A549 (cell line): ENCODE measurements around the gene BCL2L15. TPM values are rescaled to one million over a fixed set of nuclear protein-coding genes. Genes with fewer than 3 reads are reported as not detected.

Source experiments
- ATAC-seq, 2 experiments: fragments of 200-7000 bp in 1 of 2; fragments of >200 bp in 1 of 2; cut with Nextera tagmentation in 1 of 2; cut with Tn5 transposase in 1 of 2; 3 replicates each; pipeline versions ENCODE4 v1.8.0 to v1.9.1; 2018 to 2020; ENCODE audit warnings: mild to moderate bottlenecking in 1 of 2, moderate library complexity in 1 of 2
- CTCF ChIA-PET: fragments of 300-600 bp; sonication (Branson Sonifier 250); formaldehyde crosslinking; extraction: SDS; loops from one replicate; lab custom pipeline; 2021; ENCODE audit warnings: antibody characterized with exemption, inconsistent platforms; lab: Yijun Ruan, JAX
- POLR2A ChIA-PET: fragments of 350-600 bp; formaldehyde crosslinking; extraction: SDS; loops from one replicate; lab custom pipeline; 2021; ENCODE audit warnings: antibody characterized with exemption, inconsistent platforms; lab: Yijun Ruan, JAX
- DNase-seq, 2 experiments: peaks; one replicate each; pipeline versions ENCODE4 v3.0.0 to v3.0.0-alpha.2; 2011 to 2016; ENCODE audit warnings: low read depth in 1 of 2, low spot score in 1 of 2
- FAIRE-seq: peaks from 2 replicates; lab custom pipeline; 2011; peaks lifted over from hg19 to GRCh38; lab: Jason Lieb, UNC
- H3K27ac ChIP-seq, 2 experiments: fragments of >200 bp; sonication (Bioruptor Twin); formaldehyde crosslinking; 3 replicates each; pipeline ENCODE4 v1.5.1; 2016 to 2017
- H3K4me1 ChIP-seq: fragments of >200 bp; sonication (Bioruptor Twin); formaldehyde crosslinking; 3 replicates; pipeline ENCODE4 v1.6.1; 2016
- H3K4me2 ChIP-seq: fragments of >200 bp; sonication (Bioruptor Twin); formaldehyde crosslinking; 3 replicates; pipeline ENCODE4 v1.6.1; 2016
- H3K4me3 ChIP-seq: fragments of >200 bp; sonication (Bioruptor Twin); formaldehyde crosslinking; 3 replicates; pipeline ENCODE4 v1.5.1; 2016
- H3K9me3 ChIP-seq: fragments of >200 bp; sonication (Bioruptor Twin); formaldehyde crosslinking; 3 replicates; pipeline ENCODE4 v1.6.1; 2016
- BCL3 ChIP-seq: fragments of >200 bp; sonication (Bioruptor Twin); formaldehyde crosslinking; IDR thresholded peaks from 3 replicates; pipeline ENCODE4 v1.6.1; 2016
- BHLHE40 ChIP-seq: IDR thresholded peaks from 2 replicates; pipeline ENCODE4 v1.6.1; 2012; ENCODE audit warnings: low read depth, low read length, inconsistent platforms
- E2F6 ChIP-seq: IDR thresholded peaks from 2 replicates; pipeline ENCODE4 v1.6.1; 2012; ENCODE audit warnings: low read depth, borderline replicate concordance
- EHF ChIP-seq: fragments of 250-450 bp; sonication (Bioruptor Pico); IDR thresholded peaks from 2 replicates; pipeline ENCODE4 v1.5.0; 2020; ENCODE audit warnings: mild to moderate bottlenecking
- HES2 ChIP-seq: fragments of >200 bp; sonication (Bioruptor Twin); formaldehyde crosslinking; IDR thresholded peaks from 2 replicates; pipeline ENCODE4 v1.6.1; 2016
- HEYL ChIP-seq: fragments of 250-450 bp; sonication (Bioruptor Pico); IDR thresholded peaks from 2 replicates; pipeline ENCODE4 v1.8.0; 2021; ENCODE audit warnings: mild to moderate bottlenecking, moderate library complexity
- HOXA7 ChIP-seq: fragments of 250-450 bp; sonication (Bioruptor Pico); IDR thresholded peaks from 2 replicates; pipeline ENCODE4 v1.5.0; 2020; ENCODE audit warnings: mild to moderate bottlenecking, moderate library complexity
- HOXB13 ChIP-seq: fragments of 250-450 bp; sonication (Bioruptor Pico); IDR thresholded peaks from 2 replicates; pipeline ENCODE4 v1.5.0; 2020; ENCODE audit warnings: low read depth, mild to moderate bottlenecking, moderate library complexity
- JUNB ChIP-seq: fragments of >200 bp; sonication (Bioruptor Twin); formaldehyde crosslinking; IDR thresholded peaks from 2 replicates; pipeline ENCODE4 v1.6.1; 2016
- PBX3 ChIP-seq: IDR thresholded peaks from 2 replicates; pipeline ENCODE4 v1.6.1; 2012
- POLR2A ChIP-seq: IDR thresholded peaks from 2 replicates; pipeline ENCODE4 v1.6.1; 2012; ENCODE audit warnings: mild to moderate bottlenecking, low read length
- RAD21 ChIP-seq, 2 experiments: fragments of >200 bp in 1 of 2; sonication (Bioruptor Twin) in 1 of 2; formaldehyde crosslinking in 1 of 2; IDR thresholded peaks in 1 of 2; conservative IDR thresholded peaks in 1 of 2; 2 replicates in 1 of 2; 3 replicates in 1 of 2; pipeline ENCODE4 v1.6.1; 2012 to 2018; ENCODE audit warnings: inconsistent platforms in 1 of 2
- REST ChIP-seq: fragments of 200-600 bp; sonication (generic); IDR thresholded peaks from 2 replicates; pipeline ENCODE4 v1.6.1; 2016; ENCODE audit warnings: antibody characterized with exemption, mild to moderate bottlenecking, moderate library complexity
- SREBF2 ChIP-seq: fragments of 450-650 bp; IDR thresholded peaks from 2 replicates; pipeline ENCODE4 v1.6.1; 2014; ENCODE audit warnings: mild to moderate bottlenecking, moderate library complexity
- ZNF302 ChIP-seq: fragments of 250-450 bp; sonication (Bioruptor Pico); IDR thresholded peaks from 2 replicates; pipeline ENCODE4 v1.9.0; 2021; ENCODE audit warnings: inconsistent platforms, mild to moderate bottlenecking, moderate library complexity
- WGBS: methylation state at CpG from one replicate; pipeline ENCODE4 v1.1.6; 2017; ENCODE audit errors: missing lambda C conversion rate; 5-methylcytosine and 5-hydroxymethylcytosine counted together
- polyA plus RNA-seq, 4 experiments: library from polyadenylated mRNA; depleted of rRNA in 3 of 4; stranded (reverse); fragments of >200 nt; fragmentation: RNase III in 1 of 4; extraction: RNeasy Plus Mini Kit Qiagen cat#74134 plus additional on column Dnase treatment in 1 of 4; gene quantifications; 2 replicates in 3 of 4; 3 replicates in 1 of 4; pipeline ENCODE4 v1.2.3, GENCODE V29; 2011 to 2017

BCL2L15 gene
- polyA plus RNA-seq, 2 of the 4 experiments (the other 2 are of a cell fraction): 2.1 to 2.3 TPM

- no peak for FAIRE-seq
- peak overlapping the region; percentile 86 for H3K4me2 ChIP-seq
- H3K9me3 ChIP-seq: no peaks in the 10 kb centered on the region
- POLR2A ChIA-PET: interaction anchor here (0.6 to 3.7 kb wide), 3 partner anchors 8 to 170 kb away, joined by 3 to 32 read pairs (median 11); partner anchors contain the start of genes AP4B1 and DCLRE1B
- CTCF ChIA-PET: interaction anchor here (0.9 to 2.3 kb wide), 5 partner anchors 11 to 23 kb away, joined by 3 to 9 read pairs (median 4); partner anchors contain the start of genes AP4B1 and DCLRE1B
- H3K4me1 ChIP-seq: peaks cover 21% of the 10 kb centered on the region
- TF ChIP-seq HOXB13 (CRISPR knock-in tag): no peak
- TF ChIP-seq HES2: no peak
- TF ChIP-seq PBX3: no peak
- no peak for TF ChIP-seq BHLHE40
- TF ChIP-seq BCL3: no peak
- TF ChIP-seq HEYL (CRISPR knock-in tag): no peak
- TF ChIP-seq JUNB: no peak
- no peak for TF ChIP-seq ZNF302 (CRISPR knock-in tag)
- peak overlapping the region; percentile 96 for H3K4me3 ChIP-seq
- 38% methylated on average over 6 of the region's 6 CpGs for WGBS
- H3K27ac ChIP-seq: peak overlapping the region; percentile 84 to 97
- no peak for ATAC-seq
- no peak for DNase-seq
Observed at GRCh38 chr1:113928187-113928930, 41.0 kb upstream of the BCL2L15 start.

- CTCF ChIA-PET: interaction anchor here (1.5 kb wide), 1 partner anchor 8 kb away, joined by 4 read pairs; no protein-coding TSS in a partner anchor
- WGBS: 86% methylated on average over 2 of the region's 2 CpGs
- ATAC-seq: no peak
- FAIRE-seq: no peak
- Histone ChIP-seq H3K4me1 (peaks cover 7% of the 10 kb centered on the region; the same call in 2 of the 3 replicates), H3K9me3 (no peaks in the 10 kb centered on the region), H3K4me2 (no peak overlapping the region), H3K27ac (no peak overlapping the region), H3K4me3 (no peak overlapping the region)
- no peak for TF ChIP-seq E2F6
- no peak for TF ChIP-seq POLR2A
- no peak for TF ChIP-seq REST
- TF ChIP-seq RAD21 (conservative IDR thresholded peaks at IDR 0.05 in 1 of 2, IDR thresholded peaks at IDR 0.05 in 1 of 2): no peak
- no peak for TF ChIP-seq BCL3
- no peak for TF ChIP-seq HOXB13 (CRISPR knock-in tag)
- no peak for TF ChIP-seq HOXA7 (CRISPR knock-in tag)
- no peak for TF ChIP-seq SREBF2
- TF ChIP-seq EHF (CRISPR knock-in tag): no peak
- POLR2A ChIA-PET: no interaction called here
- DNase-seq: no peak
Observed at GRCh38 chr1:113924473-113924872, 37.1 kb upstream of the BCL2L15 start.
